Panc1 (cell line): Measurements from ENCODE around the gene TERT.

Source experiments
- POLR2AphosphoS5 ChIP-seq: IDR thresholded peaks from 2 replicates; pipeline ENCODE4 v1.6.1; 2012; ENCODE audit warnings: mild to moderate bottlenecking, low read depth, low read length, moderate library complexity
- SIN3A ChIP-seq: IDR thresholded peaks from 2 replicates; pipeline ENCODE4 v1.6.1; 2012; ENCODE audit warnings: low read depth, mild to moderate bottlenecking, low read length, moderate library complexity, borderline replicate concordance; ENCODE audit not compliant: insufficient read depth
- TF ChIP-seq, protein P1 (sequence below), 2 experiments: IDR thresholded peaks; 2 replicates each; pipeline ENCODE4 v1.6.1; 2011 to 2012; ENCODE audit warnings: low read depth in 2 of 2, control low read depth in 1 of 2, low read length in 1 of 2, mild to moderate bottlenecking in 1 of 2, moderate library complexity in 1 of 2; ENCODE audit not compliant: insufficient read depth in 1 of 2
- TF ChIP-seq, protein P2 (sequence below): fragments of 450-650 bp; IDR thresholded peaks from 2 replicates; pipeline ENCODE4 v1.5.1; 2017; ENCODE audit warnings: mild to moderate bottlenecking

DNA sequence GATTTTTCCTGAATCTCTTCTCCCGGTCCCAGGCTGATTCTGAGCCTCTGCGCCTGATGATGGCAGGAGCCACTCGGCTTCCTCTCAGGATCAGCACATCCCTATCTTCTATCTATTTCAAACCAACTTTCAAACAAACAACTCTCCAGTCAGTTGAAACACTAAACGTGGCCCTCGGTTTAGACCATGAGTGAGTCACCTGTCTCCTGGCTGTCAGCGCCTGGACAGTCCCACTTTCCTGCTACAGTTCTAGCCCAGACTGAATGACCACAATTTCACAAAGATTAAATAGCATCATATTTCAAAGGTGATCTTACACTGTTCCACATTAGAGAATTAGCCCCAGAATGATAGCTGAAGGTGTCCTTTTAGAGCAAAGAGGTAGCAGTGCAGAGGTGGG, 87.3 kb downstream of the TERT start:
- TF ChIP-seq, protein P1, sequence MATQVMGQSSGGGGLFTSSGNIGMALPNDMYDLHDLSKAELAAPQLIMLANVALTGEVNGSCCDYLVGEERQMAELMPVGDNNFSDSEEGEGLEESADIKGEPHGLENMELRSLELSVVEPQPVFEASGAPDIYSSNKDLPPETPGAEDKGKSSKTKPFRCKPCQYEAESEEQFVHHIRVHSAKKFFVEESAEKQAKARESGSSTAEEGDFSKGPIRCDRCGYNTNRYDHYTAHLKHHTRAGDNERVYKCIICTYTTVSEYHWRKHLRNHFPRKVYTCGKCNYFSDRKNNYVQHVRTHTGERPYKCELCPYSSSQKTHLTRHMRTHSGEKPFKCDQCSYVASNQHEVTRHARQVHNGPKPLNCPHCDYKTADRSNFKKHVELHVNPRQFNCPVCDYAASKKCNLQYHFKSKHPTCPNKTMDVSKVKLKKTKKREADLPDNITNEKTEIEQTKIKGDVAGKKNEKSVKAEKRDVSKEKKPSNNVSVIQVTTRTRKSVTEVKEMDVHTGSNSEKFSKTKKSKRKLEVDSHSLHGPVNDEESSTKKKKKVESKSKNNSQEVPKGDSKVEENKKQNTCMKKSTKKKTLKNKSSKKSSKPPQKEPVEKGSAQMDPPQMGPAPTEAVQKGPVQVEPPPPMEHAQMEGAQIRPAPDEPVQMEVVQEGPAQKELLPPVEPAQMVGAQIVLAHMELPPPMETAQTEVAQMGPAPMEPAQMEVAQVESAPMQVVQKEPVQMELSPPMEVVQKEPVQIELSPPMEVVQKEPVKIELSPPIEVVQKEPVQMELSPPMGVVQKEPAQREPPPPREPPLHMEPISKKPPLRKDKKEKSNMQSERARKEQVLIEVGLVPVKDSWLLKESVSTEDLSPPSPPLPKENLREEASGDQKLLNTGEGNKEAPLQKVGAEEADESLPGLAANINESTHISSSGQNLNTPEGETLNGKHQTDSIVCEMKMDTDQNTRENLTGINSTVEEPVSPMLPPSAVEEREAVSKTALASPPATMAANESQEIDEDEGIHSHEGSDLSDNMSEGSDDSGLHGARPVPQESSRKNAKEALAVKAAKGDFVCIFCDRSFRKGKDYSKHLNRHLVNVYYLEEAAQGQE (IDR thresholded peaks at IDR 0.05; ENCODE audit: insufficient read depth in 1 of 2, low read depth in 2 of 2, low read length in 1 of 2), result no peak
- TF ChIP-seq, protein P2, sequence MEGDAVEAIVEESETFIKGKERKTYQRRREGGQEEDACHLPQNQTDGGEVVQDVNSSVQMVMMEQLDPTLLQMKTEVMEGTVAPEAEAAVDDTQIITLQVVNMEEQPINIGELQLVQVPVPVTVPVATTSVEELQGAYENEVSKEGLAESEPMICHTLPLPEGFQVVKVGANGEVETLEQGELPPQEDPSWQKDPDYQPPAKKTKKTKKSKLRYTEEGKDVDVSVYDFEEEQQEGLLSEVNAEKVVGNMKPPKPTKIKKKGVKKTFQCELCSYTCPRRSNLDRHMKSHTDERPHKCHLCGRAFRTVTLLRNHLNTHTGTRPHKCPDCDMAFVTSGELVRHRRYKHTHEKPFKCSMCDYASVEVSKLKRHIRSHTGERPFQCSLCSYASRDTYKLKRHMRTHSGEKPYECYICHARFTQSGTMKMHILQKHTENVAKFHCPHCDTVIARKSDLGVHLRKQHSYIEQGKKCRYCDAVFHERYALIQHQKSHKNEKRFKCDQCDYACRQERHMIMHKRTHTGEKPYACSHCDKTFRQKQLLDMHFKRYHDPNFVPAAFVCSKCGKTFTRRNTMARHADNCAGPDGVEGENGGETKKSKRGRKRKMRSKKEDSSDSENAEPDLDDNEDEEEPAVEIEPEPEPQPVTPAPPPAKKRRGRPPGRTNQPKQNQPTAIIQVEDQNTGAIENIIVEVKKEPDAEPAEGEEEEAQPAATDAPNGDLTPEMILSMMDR, result no peak
- TF ChIP-seq POLR2AphosphoS5 (no peak), SIN3A (no peak)
